Measurements from ENCODE around the gene RNF144A.
"Not testable (repeated sequence)": the region's sequence is repeated elsewhere in the genome, so short reads cannot be mapped to it uniquely, and the experiment has no call there.

Gene RNF144A

GRCh38 chr2:6896930-6897759, 20.1 kb upstream of the RNF144A start:
- H4K20me1 ChIP-seq (ENCODE audit: insufficient read depth, low read length): no peaks in the 10 kb centered on the region
- H3K27ac ChIP-seq (ENCODE audit: low read length): no peak overlapping the region
- DNase-seq: peak; percentile 36
- H2AFZ ChIP-seq (ENCODE audit: low read length): no peak overlapping the region
- no peaks in the 10 kb centered on the region for H3K79me2 ChIP-seq (ENCODE audit: low read length)
- H3K4me3 ChIP-seq (ENCODE audit: low read length): no peak overlapping the region
- no peaks in the 10 kb centered on the region for H3K9me3 ChIP-seq (replicated peaks; ENCODE audit: insufficient read depth, low read length)
- H3K9me2 ChIP-seq (replicated peaks; ENCODE audit: insufficient read depth, low read length): no peaks in the 10 kb centered on the region
- no peaks in the 10 kb centered on the region for H3K4me1 ChIP-seq (ENCODE audit: low read length)
- peak; percentile 67 for TF ChIP-seq CTCF (IDR thresholded peaks at IDR 0.05; ENCODE audit: low read length)
- no peak for TF ChIP-seq EZH2phosphoT487 (IDR thresholded peaks at IDR 0.05; ENCODE audit: low read length)
- no peak overlapping the region for H3K4me2 ChIP-seq (ENCODE audit: low read depth, low read length)
- H3F3A ChIP-seq (ENCODE audit: insufficient read depth, low read length): no peaks in the 10 kb centered on the region
- H3K27me3 ChIP-seq (replicated peaks; ENCODE audit: insufficient read depth, low read length): no peaks in the 10 kb centered on the region
- H3K9ac ChIP-seq (ENCODE audit: low read length): no peak overlapping the region
- H3K36me3 ChIP-seq (replicated peaks; ENCODE audit: insufficient read depth, low read length): no peaks in the 10 kb centered on the region

GRCh38 chr2:6902581-6902980, 14.6 kb upstream of the RNF144A start:
- not testable (repeated sequence) for H3K9me2 ChIP-seq (replicated peaks; ENCODE audit: insufficient read depth, low read length); H3K27ac ChIP-seq (ENCODE audit: low read length); H3K36me3 ChIP-seq (replicated peaks; ENCODE audit: insufficient read depth, low read length); DNase-seq; H3K4me1 ChIP-seq (ENCODE audit: low read length); H2AFZ ChIP-seq (ENCODE audit: low read length); H3K79me2 ChIP-seq (ENCODE audit: low read length); H3K9ac ChIP-seq (ENCODE audit: low read length); H3K4me3 ChIP-seq (ENCODE audit: low read length); H3K4me2 ChIP-seq (ENCODE audit: low read depth, low read length); H3F3A ChIP-seq (ENCODE audit: insufficient read depth, low read length); H3K27me3 ChIP-seq (replicated peaks; ENCODE audit: insufficient read depth, low read length); H4K20me1 ChIP-seq (ENCODE audit: insufficient read depth, low read length); H3K9me3 ChIP-seq (replicated peaks; ENCODE audit: insufficient read depth, low read length)

GRCh38 chr2:6905668-6906067, 11.5 kb upstream of the RNF144A start:
- H3K9ac ChIP-seq (ENCODE audit: low read length): no peak overlapping the region
- peaks cover 4% of the 10 kb centered on the region; the same call in 1 of the 2 replicates for H3F3A ChIP-seq (ENCODE audit: insufficient read depth, low read length)
- no peaks in the 10 kb centered on the region for H3K9me2 ChIP-seq (replicated peaks; ENCODE audit: insufficient read depth, low read length)
- H3K4me1 ChIP-seq (ENCODE audit: low read length): peaks cover 15% of the 10 kb centered on the region
- H2AFZ ChIP-seq (ENCODE audit: low read length): no peak overlapping the region
- H3K27ac ChIP-seq (ENCODE audit: low read length): no peak overlapping the region
- no peak for DNase-seq
- H3K36me3 ChIP-seq (replicated peaks; ENCODE audit: insufficient read depth, low read length): no peaks in the 10 kb centered on the region
- H3K27me3 ChIP-seq (replicated peaks; ENCODE audit: insufficient read depth, low read length): peaks cover 7% of the 10 kb centered on the region; the same call in 1 of the 2 replicates
- no peaks in the 10 kb centered on the region for H3K9me3 ChIP-seq (replicated peaks; ENCODE audit: insufficient read depth, low read length)
- H3K4me2 ChIP-seq (ENCODE audit: low read depth, low read length): no peak overlapping the region
- H3K79me2 ChIP-seq (ENCODE audit: low read length): no peaks in the 10 kb centered on the region
- H4K20me1 ChIP-seq (ENCODE audit: insufficient read depth, low read length): no peaks in the 10 kb centered on the region
- no peak for TF ChIP-seq CTCF (IDR thresholded peaks at IDR 0.05; ENCODE audit: low read length)
- no peak for TF ChIP-seq EZH2phosphoT487 (IDR thresholded peaks at IDR 0.05; ENCODE audit: low read length)
- no peak for TF ChIP-seq EZH2 (optimal IDR thresholded peaks at IDR 0.05; ENCODE audit: low read depth, low read length)
- no peak overlapping the region for H3K4me3 ChIP-seq (ENCODE audit: low read length)

GRCh38 chr2:6906165-6906741, 11.0 kb upstream of the RNF144A start:
- no peak overlapping the region for H3K4me2 ChIP-seq (ENCODE audit: low read depth, low read length)
- TF ChIP-seq EZH2phosphoT487 (IDR thresholded peaks at IDR 0.05; ENCODE audit: low read length): no peak
- no peak overlapping the region for H3K27ac ChIP-seq (ENCODE audit: low read length)
- H3K79me2 ChIP-seq (ENCODE audit: low read length): no peaks in the 10 kb centered on the region
- H3K4me1 ChIP-seq (ENCODE audit: low read length): peaks cover 17% of the 10 kb centered on the region
- H3K27me3 ChIP-seq (replicated peaks; ENCODE audit: insufficient read depth, low read length): peaks cover 13% of the 10 kb centered on the region; the same call in 1 of the 2 replicates
- no peaks in the 10 kb centered on the region for H3K36me3 ChIP-seq (replicated peaks; ENCODE audit: insufficient read depth, low read length)
- no peaks in the 10 kb centered on the region for H3K9me3 ChIP-seq (replicated peaks; ENCODE audit: insufficient read depth, low read length)
- peaks cover 4% of the 10 kb centered on the region; the same call in 1 of the 2 replicates for H3F3A ChIP-seq (ENCODE audit: insufficient read depth, low read length)
- H3K4me3 ChIP-seq (ENCODE audit: low read length): no peak overlapping the region
- H4K20me1 ChIP-seq (ENCODE audit: insufficient read depth, low read length): no peaks in the 10 kb centered on the region
- no peaks in the 10 kb centered on the region for H3K9me2 ChIP-seq (replicated peaks; ENCODE audit: insufficient read depth, low read length)
- H2AFZ ChIP-seq (ENCODE audit: low read length): no peak overlapping the region
- DNase-seq: no peak
- H3K9ac ChIP-seq (ENCODE audit: low read length): no peak overlapping the region

All from MM.1S (cell line).